ENCODE results near the gene SLC47A2.

SLC47A2 gene

DNA sequence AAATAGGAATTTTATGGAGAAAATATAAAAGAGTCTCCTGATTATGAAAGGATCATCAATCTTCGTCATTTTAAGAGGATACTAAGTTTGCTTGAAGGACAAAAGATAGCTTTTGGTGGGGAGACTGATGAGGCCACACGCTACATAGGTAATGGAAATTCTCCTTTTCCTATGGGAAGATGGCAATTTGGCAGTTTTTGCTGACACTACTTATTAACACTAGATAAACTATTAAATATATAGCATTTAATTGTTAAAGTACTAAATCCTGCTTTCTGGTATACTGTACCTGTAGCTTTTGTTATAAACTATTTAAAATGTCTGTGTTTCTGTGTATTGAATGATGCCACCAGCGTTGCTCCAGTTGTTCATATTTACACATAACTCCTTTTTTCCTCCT is 55.3 kb downstream of the SLC47A2 start:
- FAIRE-seq: no peak
- no peak for DNase-seq (ENCODE audit: insufficient read length, low spot score)
- TF ChIP-seq, protein P1, sequence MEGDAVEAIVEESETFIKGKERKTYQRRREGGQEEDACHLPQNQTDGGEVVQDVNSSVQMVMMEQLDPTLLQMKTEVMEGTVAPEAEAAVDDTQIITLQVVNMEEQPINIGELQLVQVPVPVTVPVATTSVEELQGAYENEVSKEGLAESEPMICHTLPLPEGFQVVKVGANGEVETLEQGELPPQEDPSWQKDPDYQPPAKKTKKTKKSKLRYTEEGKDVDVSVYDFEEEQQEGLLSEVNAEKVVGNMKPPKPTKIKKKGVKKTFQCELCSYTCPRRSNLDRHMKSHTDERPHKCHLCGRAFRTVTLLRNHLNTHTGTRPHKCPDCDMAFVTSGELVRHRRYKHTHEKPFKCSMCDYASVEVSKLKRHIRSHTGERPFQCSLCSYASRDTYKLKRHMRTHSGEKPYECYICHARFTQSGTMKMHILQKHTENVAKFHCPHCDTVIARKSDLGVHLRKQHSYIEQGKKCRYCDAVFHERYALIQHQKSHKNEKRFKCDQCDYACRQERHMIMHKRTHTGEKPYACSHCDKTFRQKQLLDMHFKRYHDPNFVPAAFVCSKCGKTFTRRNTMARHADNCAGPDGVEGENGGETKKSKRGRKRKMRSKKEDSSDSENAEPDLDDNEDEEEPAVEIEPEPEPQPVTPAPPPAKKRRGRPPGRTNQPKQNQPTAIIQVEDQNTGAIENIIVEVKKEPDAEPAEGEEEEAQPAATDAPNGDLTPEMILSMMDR (IDR thresholded peaks at IDR 0.05; ENCODE audit: insufficient read depth, missing control alignments): no peak

DNA sequence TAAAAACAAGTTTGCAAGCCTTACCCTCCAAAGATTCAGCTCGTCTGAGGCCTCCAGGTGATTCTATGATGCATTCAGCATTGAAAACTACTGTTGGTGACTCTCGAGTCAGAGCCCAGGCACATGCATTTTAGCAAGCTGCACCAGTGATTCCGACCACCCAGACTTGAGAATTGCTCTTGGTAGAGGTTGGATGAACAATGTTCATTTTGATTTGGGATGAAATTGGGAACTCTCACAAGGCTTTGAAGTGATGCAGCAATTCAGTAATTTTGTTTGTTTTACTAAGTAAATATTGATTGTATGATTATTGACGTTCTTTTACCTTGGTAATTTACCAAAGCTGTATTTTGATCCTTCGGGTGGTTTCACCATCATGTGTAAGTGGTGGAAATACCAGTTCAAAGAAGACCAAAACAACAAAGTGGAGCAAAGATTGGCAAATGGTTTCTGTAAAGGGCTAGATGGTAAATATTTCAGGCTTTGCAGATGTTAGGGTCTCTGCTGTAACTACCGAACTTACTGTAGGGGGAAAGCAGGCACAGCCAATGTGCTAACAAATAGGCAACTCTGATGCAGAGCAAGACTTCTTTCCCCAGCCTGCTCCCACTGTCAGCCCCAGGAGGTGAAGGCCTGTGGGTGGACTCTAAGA is 56.0 kb downstream of the SLC47A2 start:
- TF ChIP-seq, protein P1 (IDR thresholded peaks at IDR 0.05; ENCODE audit: insufficient read depth, missing control alignments): no peak
- DNase-seq (ENCODE audit: insufficient read length, low spot score): no peak
- no peak for FAIRE-seq

DNA sequence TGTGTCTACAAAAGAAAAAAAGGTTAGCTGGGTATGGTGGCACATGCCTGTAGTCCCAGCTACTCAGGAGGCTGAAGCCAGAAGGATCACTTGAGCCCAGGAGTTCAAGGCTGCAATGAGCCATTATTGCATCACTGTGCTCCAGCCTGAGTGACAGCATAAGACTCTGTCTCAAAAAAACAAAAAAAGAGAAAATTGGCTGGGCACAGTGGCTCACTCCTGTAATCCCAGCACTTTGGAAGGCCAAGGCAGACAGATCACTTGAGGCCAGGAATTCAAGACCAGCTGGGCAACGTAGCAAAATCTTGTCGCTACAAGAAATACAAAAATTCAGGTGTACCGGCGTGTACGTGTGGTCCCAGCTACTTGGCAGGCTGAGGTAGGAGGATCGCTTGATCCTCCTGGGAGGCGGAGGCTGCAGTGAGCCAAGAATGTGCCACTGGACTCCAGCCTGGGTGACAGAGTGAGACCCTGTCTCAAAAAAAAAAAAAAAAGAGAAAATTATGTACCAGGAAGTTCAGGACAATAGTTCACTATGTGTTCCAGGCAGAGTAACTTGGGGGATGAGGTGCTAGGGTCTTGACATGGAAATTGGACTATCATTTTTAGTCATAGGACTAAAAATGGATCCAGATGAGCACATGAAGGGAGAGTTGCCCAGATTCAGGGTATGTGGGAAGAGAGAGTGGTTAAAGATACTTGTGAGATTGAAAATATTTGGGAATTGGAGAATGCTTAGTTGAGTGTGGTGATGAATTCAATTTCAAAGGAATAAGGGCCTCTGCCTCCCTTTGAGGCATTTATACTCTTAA is 56.8 kb downstream of the SLC47A2 start:
- FAIRE-seq (no peak), DNase-seq (ENCODE audit: insufficient read length, low spot score) (no peak)
- TF ChIP-seq, protein P1 (IDR thresholded peaks at IDR 0.05; ENCODE audit: insufficient read depth, missing control alignments): no peak

DNA sequence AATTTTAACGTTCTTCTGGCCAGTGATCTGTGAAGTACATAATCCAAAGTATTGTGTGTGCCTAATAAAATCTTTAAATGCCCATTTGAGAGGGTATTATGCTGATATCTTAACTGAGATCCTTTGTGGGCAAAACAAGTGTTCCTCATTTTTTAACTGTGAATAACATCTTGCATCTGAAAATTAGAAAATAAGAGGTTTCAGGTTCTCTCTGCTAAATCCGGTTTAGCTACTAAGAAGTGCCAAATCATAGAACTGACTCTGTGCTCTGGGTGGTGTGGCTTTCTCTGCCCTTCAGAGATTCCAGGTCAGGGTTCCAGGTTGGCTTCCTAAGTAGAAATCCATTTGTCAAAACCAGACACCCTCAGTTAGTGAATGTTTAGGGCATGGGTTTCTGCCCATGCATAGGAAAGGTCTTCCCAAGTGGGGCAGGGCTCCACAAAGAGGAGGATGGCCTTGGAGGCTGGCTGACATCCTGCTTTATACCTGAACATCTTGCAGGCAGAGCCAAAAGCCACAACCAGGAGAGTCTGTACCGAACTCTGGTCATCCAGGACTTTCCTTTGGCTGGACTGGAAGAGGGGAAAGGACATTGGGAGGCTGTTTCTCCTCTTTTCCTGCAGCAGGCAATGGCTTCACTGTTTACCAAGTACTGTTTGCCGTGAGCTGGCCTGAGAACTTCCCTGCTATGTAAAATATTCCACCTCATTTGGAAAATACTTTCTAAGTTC is 59.4 kb downstream of the SLC47A2 start:
- DNase-seq (ENCODE audit: insufficient read length, low spot score) (no peak), FAIRE-seq (no peak)
- TF ChIP-seq, protein P1 (IDR thresholded peaks at IDR 0.05; ENCODE audit: insufficient read depth, missing control alignments): no peak

DNA sequence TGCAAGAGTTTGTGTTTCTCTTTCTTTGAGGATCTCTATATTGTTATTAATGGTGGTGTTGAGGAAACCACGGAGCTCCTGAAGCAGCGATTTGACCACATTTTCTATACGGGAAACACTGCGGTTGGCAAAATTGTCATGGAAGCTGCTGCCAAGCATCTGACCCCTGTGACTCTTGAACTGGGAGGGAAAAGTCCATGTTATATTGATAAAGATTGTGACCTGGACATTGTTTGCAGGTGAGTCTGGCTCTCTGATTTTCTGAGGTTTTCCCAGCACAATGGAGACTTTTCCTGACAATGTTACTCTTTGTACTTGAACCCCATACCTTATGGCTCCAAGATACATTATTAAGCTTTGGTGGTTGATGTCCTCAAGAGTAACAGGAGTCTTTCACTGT is 60.0 kb downstream of the SLC47A2 start:
- DNase-seq (ENCODE audit: insufficient read length, low spot score): no peak
- TF ChIP-seq, protein P1 (IDR thresholded peaks at IDR 0.05; ENCODE audit: insufficient read depth, missing control alignments): no peak
- FAIRE-seq: no peak

DNA sequence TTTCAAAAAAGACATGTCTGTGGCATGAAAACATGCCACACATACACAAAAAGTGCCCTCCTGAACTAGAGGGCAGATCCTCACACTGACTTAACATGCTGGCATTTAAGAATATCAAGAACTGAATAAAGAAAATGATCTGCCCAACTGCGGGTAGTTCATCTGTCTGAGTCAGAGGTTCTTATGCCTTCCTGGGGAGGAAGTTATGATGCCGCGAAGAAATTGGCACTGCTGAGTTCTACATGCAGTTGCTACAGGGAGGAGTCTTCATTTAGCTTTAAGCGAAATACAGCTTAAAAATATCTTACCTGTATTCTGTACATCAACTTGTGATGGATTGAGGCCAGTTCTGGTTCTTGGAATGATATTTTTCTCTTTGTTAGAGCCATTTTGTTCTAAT is 61.5 kb downstream of the SLC47A2 start:
- TF ChIP-seq, protein P1 (IDR thresholded peaks at IDR 0.05; ENCODE audit: insufficient read depth, missing control alignments): no peak
- FAIRE-seq: no peak
- no peak for DNase-seq (ENCODE audit: insufficient read length, low spot score)
